SKM-1 treated with dmso at 0.1 percent for 144 hours (cell line): ENCODE results near the gene KIAA0930.

Experiments
- DNase-seq: peaks from one replicate; lab custom pipeline; 2025; ENCODE audit not compliant: unreplicated experiment; lab: John Stamatoyannopoulos, UW

The KIAA0930 gene

DNA sequence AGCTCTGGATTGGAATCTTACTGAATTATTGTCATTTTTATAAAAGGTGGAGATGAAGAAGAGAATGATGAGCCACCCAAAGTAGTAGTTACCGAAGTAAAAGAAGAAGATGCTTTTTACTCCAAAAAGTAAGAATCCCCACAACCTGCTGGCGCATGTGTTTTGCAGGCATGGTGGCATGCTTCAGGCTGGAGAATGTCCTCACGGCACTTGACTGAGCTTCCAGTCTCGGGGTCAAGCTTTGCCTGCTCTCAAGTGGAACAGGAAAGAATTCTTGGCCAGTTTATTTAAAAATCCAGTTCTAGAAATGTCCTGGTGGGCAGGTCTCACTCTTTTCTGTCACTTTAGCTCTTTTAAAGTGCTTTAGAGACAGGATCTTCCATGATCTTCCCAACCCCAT lies 59.5 kb downstream of the KIAA0930 start:
- DNase-seq = no peak

DNA sequence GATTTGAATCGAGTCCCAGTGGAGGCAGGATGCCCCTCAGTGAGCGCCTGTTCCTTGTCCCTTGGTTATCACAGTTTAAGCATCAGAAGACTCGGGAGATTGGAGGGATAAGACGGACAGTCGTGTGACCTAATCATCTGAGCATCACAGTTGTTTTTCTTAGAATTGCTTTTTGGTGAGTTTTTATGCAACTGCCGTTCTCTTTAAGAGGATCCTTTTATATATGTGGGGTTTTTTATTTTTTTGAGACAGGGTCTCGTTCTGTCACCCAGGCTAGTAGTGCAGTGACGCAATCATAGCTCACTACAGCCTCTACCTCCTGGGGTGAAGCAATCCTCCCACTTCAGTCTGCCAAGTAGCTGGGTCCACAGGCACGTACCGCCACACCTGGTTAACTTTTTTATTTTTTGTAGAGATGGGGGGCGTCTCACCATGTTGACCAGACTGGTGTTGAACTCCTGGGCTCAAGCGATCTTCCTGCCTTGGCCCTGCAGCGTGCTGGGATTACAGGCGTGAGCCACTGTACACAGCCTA lies 60.5 kb downstream of the KIAA0930 start:
- DNase-seq = no peak

DNA sequence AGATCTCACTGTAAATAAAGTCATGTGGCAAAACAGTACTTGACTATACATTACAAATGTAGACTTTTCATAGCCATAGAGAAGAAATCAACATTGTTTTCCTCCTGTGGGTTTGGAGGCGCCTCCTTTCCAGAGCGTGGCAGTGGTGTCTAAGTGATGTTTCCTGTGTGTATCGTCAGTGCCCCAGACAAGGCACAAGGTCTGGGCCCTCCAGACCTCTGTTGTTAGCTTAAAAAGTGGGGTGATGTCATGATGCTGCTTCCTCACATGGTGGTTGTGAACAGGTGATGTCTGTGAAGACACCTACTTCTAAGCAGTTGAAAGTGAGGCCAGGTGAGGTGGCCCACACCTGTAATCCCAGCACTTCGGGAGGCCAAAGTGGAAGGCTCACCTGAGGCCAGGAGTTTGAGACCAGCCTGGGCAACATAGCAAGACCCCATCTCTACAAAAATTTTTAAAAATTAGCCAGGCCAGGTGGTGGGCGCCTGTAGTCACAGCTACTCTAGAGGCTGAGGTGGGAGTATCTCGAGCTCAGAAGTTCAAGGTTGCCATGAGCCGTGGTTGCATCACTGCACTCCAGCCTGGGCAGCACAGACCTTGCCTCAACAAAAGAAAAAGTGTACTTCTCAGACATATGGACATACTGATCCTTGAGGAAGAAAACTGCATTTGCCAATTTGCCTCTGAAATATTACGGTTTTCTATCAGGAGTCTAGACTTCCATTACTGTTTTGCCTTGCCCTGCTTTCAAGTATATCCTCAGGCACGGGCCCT lies 61.2 kb downstream of the KIAA0930 start:
- DNase-seq = no peak

DNA sequence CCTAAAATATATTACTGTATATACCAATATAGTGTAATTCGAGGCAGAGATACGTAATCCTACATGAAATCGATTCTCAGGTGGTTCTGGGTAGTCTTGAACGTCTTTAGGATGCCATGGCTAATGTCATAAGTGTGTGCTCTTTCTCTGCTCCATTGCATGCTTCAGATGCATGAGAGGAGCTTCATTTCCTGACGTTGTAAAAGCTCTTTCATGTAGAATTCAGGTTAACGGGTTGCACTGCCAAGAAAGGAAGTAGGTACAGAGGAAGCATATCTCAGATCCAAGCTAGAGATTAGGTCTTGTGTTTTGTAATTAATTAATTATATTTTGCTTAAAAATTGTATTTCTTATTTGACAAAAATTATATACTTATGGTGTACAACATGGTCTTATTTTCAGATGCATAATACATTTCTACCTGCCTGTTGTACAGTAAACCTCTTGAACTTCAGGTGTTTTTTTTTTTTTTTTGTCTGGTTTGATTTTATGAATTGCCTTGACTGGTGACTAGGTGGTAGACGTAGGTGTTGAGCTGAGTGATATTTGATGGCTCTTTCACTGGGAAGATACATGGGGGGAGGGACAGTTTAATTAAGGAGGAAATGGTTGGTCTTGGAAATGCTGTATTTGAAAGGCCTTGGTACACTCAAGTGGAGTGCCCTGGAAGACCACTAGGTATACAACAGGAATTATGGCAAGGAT lies 67.7 kb downstream of the KIAA0930 start:
- DNase-seq = no peak

DNA sequence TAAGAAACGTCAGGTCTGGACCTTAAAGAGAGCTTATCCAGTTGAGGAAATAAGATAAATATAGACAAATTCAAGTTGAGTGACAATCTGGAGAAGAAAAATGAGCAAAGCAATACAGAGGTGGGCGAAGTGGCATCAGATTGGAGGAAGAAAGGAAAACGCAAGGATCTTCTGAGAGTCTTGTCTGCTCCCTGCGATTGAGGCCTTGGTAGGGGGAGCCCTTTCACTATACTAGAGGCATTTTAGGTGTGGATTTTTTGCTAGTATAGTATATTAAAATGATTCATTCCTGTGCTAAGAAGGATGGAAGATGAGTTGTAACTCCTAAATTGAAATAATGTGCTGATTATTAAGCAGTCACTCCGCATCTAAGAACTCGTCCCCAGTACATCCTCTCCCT lies 68.9 kb downstream of the KIAA0930 start:
- DNase-seq = no peak

DNA sequence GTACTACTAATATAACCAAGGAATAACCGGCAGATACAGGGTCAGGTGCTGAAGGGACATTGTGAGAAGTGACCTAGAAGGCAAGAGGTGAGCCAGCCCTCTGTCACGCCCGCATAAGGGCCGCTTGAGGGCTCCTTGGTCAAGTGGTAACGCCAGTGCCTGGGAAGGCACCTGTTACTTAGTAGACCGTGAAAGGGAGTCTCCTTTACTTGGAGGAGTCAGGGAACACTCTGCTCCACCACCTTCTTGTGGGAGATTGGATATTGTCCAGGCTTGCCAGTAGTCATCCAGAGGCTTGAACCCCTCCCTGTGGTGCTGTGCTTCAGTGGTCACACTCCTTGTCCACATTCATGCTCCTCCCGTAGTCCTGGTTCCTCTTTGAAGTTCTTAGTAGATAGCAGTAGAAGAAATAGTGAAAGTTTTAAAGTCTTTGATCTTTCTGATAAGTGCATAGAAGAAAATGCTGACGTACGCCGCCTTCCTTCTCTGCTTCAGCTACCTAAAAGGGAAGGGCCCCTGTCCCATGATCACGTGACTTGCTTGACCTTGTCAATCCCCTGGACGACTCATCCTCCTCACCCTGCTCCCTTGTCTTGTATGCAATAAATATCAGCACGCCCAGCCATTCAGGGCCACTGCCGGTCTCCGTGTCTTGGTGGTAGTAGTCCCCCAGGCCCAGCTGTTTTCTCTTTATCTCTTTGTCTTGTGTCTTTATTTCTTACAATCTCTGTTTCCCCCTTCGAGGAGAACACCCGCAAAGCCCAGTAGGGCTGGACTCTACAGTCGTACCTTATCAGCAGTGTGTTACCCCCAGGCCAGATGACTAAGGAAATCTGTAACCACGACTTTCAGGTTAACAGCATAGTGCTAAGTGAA lies 70.9 kb downstream of the KIAA0930 start:
- DNase-seq = no peak

DNA sequence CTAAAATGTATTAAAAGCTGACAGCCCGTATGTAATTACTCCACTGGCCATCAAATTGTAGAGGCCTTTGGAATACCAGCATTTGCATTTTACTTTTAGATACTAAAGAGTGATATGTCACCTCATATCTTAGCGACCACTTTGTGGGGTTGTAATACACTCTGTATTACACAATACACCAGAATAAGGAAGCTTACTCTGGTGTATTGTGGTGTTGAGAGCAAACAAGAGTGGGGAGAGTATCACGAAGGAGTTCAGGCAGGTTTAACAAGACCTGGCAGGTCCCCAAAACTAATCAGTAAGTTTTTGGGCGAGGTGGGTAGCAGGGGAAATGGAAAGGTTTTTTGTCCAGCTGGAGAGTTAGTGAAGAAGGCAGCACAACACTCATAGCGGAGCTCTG lies 73.8 kb downstream of the KIAA0930 start:
- peak; percentile 78 for DNase-seq

DNA sequence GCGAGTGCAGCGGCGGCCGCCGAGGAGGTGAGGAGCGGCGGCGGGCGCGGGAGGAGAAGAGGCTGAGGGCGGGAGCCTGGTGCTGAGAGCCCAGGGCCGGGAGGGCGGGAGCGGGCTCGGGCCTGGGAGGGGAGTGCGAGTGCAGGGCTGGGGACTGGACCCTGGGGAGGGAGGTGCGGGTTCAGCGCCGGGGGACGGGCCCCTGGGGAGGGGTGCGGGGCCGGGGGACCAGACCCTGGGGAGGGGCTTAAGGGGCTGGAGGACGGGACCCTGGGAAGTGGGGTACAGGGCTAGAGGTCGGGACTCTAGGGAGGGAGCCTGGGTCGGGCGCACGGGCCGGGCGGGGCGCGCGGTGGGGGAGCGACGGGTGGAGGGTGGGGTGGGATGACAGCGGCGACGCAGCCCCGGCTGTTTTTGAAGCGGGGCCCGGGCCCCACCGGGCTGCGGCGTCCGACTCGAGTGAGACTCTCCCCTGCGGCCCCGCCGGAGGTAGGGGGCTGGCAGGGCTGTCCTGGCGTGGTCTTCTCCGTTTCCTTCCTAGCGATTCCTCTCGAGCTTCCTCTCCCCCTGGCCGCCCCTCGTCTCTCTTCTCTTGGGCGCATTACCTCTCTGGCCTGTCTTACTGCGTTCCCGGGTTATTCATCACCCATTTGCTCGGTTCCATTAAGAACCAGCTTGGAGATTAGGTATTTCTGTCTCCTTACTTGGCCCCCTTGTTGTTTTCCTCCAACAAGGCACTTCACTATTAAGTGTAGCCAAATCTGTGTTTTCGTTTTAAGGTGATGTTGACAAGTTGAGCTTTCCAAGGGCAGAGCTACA lies 76.2 kb downstream of the KIAA0930 start:
- no peak for DNase-seq

DNA sequence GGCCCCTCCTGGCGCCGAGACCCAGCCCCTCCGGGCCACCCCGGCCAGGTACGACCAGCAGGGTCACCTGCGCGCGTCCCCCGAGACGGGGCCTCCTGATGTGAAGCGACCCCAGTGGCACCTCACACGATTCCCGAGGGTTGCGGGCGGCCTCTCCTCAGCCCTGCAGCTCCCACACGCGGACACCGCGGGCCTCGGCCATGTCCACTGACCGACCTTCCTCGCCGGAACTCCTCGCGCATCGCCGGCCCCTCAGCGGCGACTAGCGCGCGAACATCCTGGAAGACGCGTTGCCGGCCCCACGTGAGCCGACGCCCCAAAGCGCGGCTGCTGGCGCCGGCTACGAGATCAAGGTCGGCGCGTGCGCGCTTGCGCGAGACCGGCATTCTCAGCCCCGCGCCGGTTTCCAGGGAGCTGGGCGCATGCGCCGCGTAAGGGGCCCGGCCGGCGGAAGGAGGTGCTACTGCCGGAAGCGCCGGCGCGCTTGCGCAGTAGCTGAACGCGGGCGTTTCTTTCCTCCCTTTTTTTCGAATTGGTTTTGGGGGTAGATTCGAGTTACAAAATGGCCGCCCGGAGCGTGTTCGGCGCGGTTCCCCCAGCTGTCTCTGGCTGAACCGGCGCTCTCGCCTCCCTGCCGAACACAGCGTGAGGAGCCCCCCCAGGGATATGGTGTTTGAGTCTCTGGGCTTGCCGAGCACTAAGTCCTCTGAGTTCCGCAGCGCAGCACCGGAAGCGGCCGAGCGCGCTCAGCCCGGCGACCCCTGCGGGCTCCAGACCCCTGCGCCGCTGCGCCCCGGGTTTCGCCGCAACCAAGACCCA lies 77.0 kb downstream of the KIAA0930 start, which contains the start of gene NUP50:
Gene NUP50 (plus strand): TSS at position 475 of the 819 bp plus-strand sequence. CDS start 4,253 bp downstream, outside the sequence.
- peak; percentile 97 for DNase-seq

DNA sequence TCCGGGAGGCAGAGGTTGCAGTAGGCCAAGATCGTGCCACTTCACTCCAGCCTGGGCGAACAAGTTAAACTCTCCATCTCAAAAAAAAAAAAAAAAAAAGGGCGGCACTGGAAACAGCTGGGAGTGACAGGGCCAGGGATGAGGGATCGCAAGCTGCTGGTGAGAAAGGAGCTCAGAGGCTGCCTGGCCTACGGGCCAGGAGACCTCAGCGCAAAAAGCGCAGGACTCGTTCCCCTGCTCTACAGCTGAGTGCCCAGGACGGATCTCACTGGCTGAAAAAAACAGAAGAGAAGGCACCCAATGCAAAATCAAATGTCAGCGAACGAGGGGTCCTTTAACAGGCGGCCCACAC lies 77.6 kb downstream of the KIAA0930 start:
- DNase-seq = peak; percentile 13

DNA sequence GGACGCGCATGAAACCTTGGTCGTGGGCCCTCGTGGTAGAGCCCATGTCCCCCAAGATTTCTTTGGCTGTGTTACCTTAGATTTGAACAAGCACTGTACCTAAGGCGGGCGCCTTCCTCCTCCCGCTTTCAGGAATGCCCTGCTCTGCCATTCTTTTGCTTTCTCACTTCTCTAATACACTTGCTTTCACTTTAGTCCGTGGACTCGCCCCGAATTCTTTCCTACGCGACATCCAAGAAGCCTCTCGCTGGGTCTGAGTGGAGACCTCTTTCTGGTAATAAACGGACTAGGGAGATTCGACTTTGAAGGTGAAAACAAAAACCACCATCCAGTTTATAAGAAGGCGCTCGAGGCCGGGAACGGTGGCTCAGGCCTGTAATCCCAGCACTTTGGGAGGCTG lies 78.2 kb downstream of the KIAA0930 start:
- no peak for DNase-seq

DNA sequence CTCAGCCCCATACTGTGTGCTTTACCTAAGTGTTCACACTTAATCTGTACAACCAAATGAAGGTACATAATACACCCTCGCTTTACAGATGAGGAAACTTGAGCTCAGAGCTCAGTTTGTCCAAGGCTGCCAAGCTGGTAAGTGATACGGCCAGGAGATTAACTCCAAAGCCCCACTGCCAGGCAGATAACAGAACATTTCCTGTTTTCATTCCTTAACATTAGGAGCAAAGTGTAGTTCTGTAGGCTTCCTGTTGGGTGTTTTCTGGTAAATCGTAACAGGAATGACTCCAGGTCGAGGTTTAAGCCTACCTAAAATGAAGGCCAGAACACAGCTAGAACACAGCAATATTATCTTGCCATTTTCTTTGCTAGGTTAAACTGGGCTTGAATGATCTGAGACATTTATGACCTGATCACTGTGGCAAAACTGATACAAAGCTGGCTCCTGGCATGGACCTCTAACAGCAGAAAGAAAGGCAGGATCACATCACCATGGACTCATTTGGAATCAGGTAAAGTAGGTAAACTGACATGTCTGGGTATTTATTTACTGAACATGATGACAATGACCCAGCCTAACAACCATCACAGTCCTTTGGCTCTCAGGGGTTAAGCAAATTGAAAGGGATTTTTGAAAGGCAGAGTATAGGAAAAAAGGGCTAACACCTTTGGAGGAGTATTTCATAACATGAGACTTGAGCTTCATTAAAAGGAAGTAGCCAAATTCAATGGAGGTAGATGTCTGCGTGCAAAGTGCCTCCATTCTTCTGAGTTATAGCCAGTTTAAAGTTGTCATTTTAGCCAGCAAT lies 80.8 kb downstream of the KIAA0930 start:
- no peak for DNase-seq

DNA sequence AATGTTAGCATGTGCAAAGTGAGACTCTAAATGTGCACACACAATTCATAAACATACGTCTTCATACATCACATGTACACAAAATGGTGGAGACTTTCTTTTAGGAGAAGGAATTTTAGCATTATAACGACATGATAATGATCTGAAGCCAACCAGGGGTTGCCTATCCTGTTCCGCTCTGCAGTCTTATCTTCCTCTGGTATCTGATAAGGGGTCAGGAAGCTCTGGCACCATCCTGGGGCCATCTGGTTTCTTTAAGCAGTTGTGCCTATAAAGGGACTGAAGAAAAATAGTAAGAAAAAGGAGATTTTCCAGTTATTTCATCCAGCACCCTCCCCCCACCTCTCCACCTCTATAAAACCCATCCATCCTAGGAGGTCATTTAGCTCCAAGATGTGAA lies 82.8 kb downstream of the KIAA0930 start:
- DNase-seq = no peak

DNA sequence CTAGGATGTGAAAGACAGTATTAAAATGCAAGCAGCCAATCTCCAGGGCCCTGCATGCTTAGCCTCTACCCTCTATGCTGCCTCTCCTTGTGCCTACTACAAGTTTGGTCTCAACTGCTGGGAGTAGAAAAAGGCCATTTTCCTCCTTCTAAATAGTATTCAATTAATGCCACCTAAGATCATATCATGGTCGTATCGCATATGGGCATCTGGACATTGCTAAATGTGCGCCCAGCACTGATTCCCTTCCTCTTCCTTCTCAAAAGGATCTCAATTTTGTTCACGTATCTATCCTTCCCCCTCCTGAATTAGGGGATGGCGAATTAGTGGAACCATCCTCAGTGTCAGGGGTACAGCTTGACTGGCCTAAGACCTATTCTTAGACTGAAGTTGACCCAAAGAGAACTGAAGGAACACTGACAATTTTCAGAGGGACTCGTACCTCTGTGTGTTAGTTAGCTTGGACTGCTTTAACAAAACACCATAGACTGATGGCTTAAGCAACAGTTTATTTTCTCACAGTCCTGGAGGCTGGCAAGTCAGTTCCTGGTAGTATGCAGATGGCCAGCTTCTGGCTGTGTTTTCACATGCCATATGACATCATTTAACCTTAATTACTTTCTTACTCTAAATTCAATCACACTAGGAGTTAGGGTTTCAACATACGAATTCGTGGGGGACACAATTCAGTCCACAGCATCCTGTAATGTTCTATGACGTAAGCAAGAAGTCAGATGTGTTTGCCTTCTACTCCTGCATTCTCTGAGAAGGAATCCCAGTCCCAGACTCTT lies 85.4 kb downstream of the KIAA0930 start:
- DNase-seq = no peak

DNA sequence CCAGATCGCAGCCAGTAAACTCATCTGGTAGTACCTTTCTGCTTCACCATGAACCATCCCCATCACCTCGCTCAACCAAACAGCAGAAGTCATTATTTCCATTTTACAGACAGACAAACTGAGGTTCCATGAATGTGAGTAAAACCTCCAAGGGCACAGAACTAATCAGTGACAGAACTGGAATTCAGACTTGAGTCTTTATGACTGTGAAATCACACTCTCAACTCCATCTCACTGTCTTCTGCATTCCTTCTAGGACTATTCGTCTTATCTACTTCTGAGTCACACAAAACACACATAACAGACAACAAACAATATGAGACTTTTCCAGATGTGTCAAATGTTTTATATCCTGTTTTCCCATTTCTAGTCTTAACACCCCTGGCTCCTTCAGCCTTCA lies 86.3 kb downstream of the KIAA0930 start:
- no peak for DNase-seq

DNA sequence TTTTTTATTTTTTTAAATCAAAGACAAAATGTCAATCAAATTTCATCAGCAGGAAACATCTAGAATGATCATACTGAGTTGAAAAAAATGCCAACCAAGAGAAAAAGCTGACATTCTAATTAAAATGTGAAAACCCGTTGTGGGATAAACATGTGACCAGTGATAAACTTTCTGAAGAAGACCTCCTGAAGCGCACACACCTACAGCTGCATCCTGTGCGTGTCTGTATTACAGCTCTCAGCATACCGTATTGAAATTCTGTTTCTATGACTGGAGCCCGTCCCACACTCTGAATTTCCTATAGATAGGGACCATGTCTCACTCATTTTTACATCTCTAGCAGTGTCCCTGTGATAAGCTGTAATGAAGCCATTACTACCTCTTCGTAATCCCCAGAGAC lies 89.2 kb downstream of the KIAA0930 start:
- DNase-seq = no peak

DNA sequence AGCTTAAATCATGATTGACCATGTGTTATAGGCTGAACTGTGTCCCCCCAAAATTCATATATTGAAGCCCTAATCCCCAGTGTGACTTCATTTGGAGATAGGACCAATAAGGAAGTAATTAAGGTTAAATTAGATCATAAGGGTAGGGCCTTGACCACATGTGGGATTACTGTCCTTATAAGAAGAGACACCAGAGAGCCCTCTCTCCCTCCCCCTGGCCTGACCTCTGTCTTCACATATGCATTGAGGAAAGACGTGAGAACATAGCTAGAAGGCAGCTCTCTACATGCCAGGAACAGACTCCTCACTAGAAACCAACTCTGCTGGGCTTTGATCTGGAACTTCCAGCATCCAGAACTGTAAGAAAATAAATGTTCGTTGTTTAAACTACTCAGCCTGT lies 90.6 kb downstream of the KIAA0930 start:
- no peak for DNase-seq

DNA sequence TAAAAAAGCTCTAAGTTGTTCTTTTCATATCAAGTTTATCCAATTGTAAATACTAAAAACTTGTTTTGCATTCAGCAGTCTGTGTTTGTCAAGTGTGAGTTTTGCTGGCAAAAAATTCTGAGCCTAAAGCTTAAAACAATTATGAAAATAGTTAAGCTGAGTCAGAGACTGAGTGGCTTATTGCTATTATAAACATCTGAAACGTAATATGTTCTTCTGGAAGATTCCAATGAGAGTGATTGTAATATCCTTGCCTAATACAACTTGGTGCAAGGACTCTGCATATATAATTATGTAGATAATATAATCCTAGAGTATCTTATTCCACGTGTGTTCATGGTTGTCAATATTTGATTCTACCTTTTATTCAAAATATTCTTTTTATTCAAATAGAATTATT lies 91.0 kb downstream of the KIAA0930 start:
- DNase-seq = no peak
